ENCODE data around the gene LRMDA. TPM values are rescaled to one million over a fixed set of nuclear protein-coding genes. Genes with fewer than 3 reads are reported as not detected.

Gene LRMDA
- total and polyA plus RNA-seq, 10 of the 15 experiments (the other 5 are each of a cell fraction or from before 2014, with no cell fraction given) = 0.07 to 0.54 (median 0.29) TPM; not detected in 4

DNA sequence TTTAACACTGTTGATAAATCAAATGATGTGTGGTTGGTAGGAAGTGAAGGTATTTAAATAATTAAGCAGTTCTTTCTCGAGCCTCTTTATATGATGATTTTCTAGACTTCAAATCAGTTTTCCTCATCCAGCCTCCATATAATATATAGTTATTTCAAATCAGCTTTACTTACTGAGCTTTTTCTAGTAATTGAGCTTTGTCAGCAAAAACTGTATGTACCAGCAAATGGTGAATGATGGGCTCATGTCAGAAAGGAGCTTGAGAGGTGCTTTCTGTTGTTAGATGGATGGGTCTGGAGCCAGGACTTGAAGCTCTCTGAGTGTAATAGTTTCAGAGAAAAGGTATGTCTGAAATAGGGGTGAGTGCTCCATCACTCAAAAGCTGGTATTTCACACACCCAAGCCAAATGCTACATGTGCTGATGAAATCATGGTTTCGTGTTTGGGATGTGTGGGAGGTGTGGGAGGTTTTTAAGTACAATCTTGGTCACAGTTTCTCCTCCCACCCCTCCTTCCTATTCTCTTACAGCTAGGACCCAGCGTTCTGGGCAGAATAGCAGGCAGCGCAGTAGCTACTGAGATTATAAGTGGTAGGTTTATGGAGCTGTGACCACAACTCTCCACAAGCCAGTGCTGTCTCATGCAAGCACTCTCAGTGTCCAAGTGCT is 55.8 kb downstream of the LRMDA start (continued):
- no peak for TF ChIP-seq JUND (IDR thresholded peaks at IDR 0.05; ENCODE audit: low read depth, low read length)
- TF ChIP-seq GABPA (IDR thresholded peaks at IDR 0.05; ENCODE audit: low read depth) = no peak
- no peak for TF ChIP-seq FOS (IDR thresholded peaks at IDR 0.05; ENCODE audit: borderline replicate concordance, extremely low read depth, insufficient read length)
- TF ChIP-seq IKZF2 (IDR thresholded peaks at IDR 0.05) = peak; percentile 33 to 34; a peak in 2 of 4 replicates
- TF ChIP-seq, protein P1, sequence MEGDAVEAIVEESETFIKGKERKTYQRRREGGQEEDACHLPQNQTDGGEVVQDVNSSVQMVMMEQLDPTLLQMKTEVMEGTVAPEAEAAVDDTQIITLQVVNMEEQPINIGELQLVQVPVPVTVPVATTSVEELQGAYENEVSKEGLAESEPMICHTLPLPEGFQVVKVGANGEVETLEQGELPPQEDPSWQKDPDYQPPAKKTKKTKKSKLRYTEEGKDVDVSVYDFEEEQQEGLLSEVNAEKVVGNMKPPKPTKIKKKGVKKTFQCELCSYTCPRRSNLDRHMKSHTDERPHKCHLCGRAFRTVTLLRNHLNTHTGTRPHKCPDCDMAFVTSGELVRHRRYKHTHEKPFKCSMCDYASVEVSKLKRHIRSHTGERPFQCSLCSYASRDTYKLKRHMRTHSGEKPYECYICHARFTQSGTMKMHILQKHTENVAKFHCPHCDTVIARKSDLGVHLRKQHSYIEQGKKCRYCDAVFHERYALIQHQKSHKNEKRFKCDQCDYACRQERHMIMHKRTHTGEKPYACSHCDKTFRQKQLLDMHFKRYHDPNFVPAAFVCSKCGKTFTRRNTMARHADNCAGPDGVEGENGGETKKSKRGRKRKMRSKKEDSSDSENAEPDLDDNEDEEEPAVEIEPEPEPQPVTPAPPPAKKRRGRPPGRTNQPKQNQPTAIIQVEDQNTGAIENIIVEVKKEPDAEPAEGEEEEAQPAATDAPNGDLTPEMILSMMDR (IDR thresholded peaks at IDR 0.05 in 2 of 3, conservative IDR thresholded peaks at IDR 0.05 in 1 of 3; ENCODE audit: control insufficient read depth in 2 of 3, extremely low read depth in 1 of 3, insufficient read depth in 1 of 3, low read depth in 3 of 3, low read length in 3 of 3) = no peak
- TF ChIP-seq SMAD5 (IDR thresholded peaks at IDR 0.05; ENCODE audit: low read depth) = no peak
- TF ChIP-seq PML (IDR thresholded peaks at IDR 0.05; ENCODE audit: low read length) = no peak
- TF ChIP-seq, protein P2, sequence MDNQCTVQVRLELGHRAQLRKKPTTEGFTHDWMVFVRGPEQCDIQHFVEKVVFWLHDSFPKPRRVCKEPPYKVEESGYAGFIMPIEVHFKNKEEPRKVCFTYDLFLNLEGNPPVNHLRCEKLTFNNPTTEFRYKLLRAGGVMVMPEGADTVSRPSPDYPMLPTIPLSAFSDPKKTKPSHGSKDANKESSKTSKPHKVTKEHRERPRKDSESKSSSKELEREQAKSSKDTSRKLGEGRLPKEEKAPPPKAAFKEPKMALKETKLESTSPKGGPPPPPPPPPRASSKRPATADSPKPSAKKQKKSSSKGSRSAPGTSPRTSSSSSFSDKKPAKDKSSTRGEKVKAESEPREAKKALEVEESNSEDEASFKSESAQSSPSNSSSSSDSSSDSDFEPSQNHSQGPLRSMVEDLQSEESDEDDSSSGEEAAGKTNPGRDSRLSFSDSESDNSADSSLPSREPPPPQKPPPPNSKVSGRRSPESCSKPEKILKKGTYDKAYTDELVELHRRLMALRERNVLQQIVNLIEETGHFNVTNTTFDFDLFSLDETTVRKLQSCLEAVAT (IDR thresholded peaks at IDR 0.05) = no peak
- TF ChIP-seq MXI1 (IDR thresholded peaks at IDR 0.05; ENCODE audit: low read depth, low read length) = no peak
- TF ChIP-seq BCL11A (IDR thresholded peaks at IDR 0.05; ENCODE audit: low read depth, low read length) = no peak
- peak; percentile 67; the same call in 1 of the 2 replicates for TF ChIP-seq DPF2 (IDR thresholded peaks at IDR 0.05)
- TF ChIP-seq CBFB (IDR thresholded peaks at IDR 0.05; ENCODE audit: low read depth) = no peak
- no peak for TF ChIP-seq ZNF384 (IDR thresholded peaks at IDR 0.05; ENCODE audit: borderline replicate concordance, low read depth, low read length)
- TF ChIP-seq SP1 (IDR thresholded peaks at IDR 0.05; ENCODE audit: low read depth, low read length) = no peak
- TF ChIP-seq ZNF217 (IDR thresholded peaks at IDR 0.05) = no peak
- TF ChIP-seq, protein P3, sequence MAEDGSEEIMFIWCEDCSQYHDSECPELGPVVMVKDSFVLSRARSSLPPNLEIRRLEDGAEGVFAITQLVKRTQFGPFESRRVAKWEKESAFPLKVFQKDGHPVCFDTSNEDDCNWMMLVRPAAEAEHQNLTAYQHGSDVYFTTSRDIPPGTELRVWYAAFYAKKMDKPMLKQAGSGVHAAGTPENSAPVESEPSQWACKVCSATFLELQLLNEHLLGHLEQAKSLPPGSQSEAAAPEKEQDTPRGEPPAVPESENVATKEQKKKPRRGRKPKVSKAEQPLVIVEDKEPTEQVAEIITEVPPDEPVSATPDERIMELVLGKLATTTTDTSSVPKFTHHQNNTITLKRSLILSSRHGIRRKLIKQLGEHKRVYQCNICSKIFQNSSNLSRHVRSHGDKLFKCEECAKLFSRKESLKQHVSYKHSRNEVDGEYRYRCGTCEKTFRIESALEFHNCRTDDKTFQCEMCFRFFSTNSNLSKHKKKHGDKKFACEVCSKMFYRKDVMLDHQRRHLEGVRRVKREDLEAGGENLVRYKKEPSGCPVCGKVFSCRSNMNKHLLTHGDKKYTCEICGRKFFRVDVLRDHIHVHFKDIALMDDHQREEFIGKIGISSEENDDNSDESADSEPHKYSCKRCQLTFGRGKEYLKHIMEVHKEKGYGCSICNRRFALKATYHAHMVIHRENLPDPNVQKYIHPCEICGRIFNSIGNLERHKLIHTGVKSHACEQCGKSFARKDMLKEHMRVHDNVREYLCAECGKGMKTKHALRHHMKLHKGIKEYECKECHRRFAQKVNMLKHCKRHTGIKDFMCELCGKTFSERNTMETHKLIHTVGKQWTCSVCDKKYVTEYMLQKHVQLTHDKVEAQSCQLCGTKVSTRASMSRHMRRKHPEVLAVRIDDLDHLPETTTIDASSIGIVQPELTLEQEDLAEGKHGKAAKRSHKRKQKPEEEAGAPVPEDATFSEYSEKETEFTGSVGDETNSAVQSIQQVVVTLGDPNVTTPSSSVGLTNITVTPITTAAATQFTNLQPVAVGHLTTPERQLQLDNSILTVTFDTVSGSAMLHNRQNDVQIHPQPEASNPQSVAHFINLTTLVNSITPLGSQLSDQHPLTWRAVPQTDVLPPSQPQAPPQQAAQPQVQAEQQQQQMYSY (CRISPR knock-in tag; IDR thresholded peaks at IDR 0.05) = no peak
- TF ChIP-seq, protein P4, sequence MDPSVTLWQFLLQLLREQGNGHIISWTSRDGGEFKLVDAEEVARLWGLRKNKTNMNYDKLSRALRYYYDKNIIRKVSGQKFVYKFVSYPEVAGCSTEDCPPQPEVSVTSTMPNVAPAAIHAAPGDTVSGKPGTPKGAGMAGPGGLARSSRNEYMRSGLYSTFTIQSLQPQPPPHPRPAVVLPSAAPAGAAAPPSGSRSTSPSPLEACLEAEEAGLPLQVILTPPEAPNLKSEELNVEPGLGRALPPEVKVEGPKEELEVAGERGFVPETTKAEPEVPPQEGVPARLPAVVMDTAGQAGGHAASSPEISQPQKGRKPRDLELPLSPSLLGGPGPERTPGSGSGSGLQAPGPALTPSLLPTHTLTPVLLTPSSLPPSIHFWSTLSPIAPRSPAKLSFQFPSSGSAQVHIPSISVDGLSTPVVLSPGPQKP (IDR thresholded peaks at IDR 0.05; ENCODE audit: low read depth, low read length) = no peak
- no peak for TF ChIP-seq ZZZ3 (IDR thresholded peaks at IDR 0.05; ENCODE audit: control insufficient read depth, insufficient read length, low read depth)
- TF ChIP-seq RUNX3 (IDR thresholded peaks at IDR 0.05; ENCODE audit: low read length) = no peak
- no peak for TF ChIP-seq BRCA1 (IDR thresholded peaks at IDR 0.05; ENCODE audit: low read depth, low read length)
- TF ChIP-seq LARP7 (IDR thresholded peaks at IDR 0.05) = no peak
- no peak for TF ChIP-seq CREM (IDR thresholded peaks at IDR 0.05; ENCODE audit: low read depth)
- no peak for TF ChIP-seq FOXK2 (IDR thresholded peaks at IDR 0.05)
- no peak for TF ChIP-seq CREB1 (IDR thresholded peaks at IDR 0.05; ENCODE audit: low read depth)
- TF ChIP-seq RAD51 (IDR thresholded peaks at IDR 0.05) = no peak
- no peak for TF ChIP-seq CHD1 (IDR thresholded peaks at IDR 0.05; ENCODE audit: low read depth, low read length)

Measured in GM12878 (cell line).